ENCODE results near the gene FUBP1.
A peak's percentile ranks its signal among the peaks of the same experiment; 100 is the strongest.
"Not testable (repeated sequence)": the region's sequence is repeated elsewhere in the genome, so short reads cannot be mapped to it uniquely, and the experiment has no call there.

Gene FUBP1

DNA sequence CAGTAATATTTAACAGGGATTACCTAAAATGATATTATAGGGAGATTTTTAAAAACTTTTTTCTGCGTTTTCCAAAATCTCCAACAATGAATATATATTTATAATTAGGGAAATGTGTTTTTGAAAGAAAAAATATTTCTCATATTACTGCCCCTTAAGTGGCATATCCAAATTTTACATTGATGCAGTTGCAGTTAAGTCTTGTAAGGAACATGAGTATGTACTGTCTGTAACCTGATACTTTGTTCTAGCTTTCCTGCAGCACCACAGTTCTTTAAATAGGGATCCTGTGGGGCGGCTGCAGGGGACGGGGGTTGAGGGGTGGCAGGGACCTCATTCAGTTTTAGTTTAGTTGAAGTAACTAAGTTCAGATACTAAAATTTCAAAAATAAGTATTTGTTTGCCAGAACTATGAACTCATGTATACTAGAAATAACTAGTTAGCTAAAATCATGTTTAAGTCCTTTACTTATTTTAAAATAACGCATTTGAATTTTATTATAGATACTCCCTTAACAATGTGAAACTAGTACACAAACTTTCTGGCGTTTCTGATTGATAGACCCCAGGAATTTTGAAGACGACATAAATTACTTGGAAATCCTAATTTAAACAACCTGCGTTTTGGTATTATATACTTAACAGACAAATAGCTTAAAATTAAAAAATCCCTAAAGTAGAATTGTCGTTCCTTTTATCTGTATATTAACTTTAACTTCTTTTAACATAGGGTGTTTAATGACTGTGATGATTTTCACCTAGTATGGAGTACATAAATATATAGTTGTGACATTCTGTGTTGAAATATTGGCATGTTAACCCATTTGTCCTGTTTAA lies 25.2 kb upstream of the FUBP1 start:
- peak; percentile 17 for DNase-seq
- Histone ChIP-seq H3K36me3 (no peaks in the 10 kb centered on the region), H3K9me3 (no peaks in the 10 kb centered on the region), H3K4me1 (no peaks in the 10 kb centered on the region), H3K27me3 (no peaks in the 10 kb centered on the region), H3K4me3 (ENCODE audit: low read depth, low read length) (peak overlapping the region; percentile 62)
- TF ChIP-seq, protein P1, sequence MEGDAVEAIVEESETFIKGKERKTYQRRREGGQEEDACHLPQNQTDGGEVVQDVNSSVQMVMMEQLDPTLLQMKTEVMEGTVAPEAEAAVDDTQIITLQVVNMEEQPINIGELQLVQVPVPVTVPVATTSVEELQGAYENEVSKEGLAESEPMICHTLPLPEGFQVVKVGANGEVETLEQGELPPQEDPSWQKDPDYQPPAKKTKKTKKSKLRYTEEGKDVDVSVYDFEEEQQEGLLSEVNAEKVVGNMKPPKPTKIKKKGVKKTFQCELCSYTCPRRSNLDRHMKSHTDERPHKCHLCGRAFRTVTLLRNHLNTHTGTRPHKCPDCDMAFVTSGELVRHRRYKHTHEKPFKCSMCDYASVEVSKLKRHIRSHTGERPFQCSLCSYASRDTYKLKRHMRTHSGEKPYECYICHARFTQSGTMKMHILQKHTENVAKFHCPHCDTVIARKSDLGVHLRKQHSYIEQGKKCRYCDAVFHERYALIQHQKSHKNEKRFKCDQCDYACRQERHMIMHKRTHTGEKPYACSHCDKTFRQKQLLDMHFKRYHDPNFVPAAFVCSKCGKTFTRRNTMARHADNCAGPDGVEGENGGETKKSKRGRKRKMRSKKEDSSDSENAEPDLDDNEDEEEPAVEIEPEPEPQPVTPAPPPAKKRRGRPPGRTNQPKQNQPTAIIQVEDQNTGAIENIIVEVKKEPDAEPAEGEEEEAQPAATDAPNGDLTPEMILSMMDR (IDR thresholded peaks at IDR 0.05; ENCODE audit: low read depth, low read length), result no peak

- Histone ChIP-seq H3K27me3 (no peaks in the 10 kb centered on the region), H3K4me1 (no peaks in the 10 kb centered on the region), H3K36me3 (no peaks in the 10 kb centered on the region), H3K9me3 (no peaks in the 10 kb centered on the region), H3K4me3 (ENCODE audit: low read depth, low read length) (no peak overlapping the region; the same call in 1 of the 2 replicates)
- TF ChIP-seq, protein P1 (IDR thresholded peaks at IDR 0.05; ENCODE audit: low read depth, low read length), result no peak
- DNase-seq, result no peak
These were observed 24.3 kb upstream of the FUBP1 start for GRCh38 chr1:78003070-78003746.

- not testable (repeated sequence) for H3K27me3 ChIP-seq; H3K4me1 ChIP-seq; H3K36me3 ChIP-seq; H3K9me3 ChIP-seq; DNase-seq; H3K4me3 ChIP-seq (ENCODE audit: low read depth, low read length)
These were observed 21.7 kb upstream of the FUBP1 start for GRCh38 chr1:78000536-78000935.

- TF ChIP-seq, protein P1 (IDR thresholded peaks at IDR 0.05; ENCODE audit: low read depth, low read length), result no peak
- Histone ChIP-seq H3K4me3 (ENCODE audit: low read depth, low read length) (no peak overlapping the region), H3K27me3 (no peaks in the 10 kb centered on the region), H3K36me3 (no peaks in the 10 kb centered on the region), H3K4me1 (no peaks in the 10 kb centered on the region), H3K9me3 (no peaks in the 10 kb centered on the region)
- no peak for DNase-seq
These were observed 17.9 kb upstream of the FUBP1 start for GRCh38 chr1:77996734-77997133.

DNA sequence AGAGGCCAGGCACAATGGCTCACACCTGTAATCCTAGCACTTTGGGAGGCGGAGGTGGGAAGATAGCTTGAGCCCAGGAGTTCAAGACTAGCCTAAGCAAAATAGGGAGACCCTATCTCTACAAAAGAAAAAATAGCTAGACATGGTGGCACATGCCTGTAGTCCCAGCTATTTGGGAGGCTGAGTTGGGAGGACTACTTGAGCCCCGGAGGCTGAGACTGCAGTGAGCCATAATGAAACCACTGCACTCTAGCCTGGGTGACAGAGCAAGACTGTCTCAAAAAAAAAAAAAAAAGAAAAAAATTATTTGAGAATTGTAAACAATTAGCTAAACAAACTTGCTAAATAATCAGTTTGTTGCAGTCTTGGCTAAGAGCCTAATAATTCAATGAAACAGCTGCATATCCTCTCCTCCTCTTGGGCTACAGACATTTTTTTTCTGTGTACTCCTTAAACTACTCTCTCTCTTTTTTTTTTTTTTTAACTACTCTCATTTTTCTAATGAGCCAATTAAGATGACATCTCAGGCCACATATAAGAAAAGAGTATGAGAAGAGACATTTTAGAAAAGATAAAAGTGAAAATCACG lies 15.3 kb upstream of the FUBP1 start:
- TF ChIP-seq, protein P1 (IDR thresholded peaks at IDR 0.05; ENCODE audit: low read depth, low read length), result no peak
- Histone ChIP-seq H3K4me3 (ENCODE audit: low read depth, low read length) (no peak overlapping the region), H3K9me3 (no peaks in the 10 kb centered on the region), H3K36me3 (no peaks in the 10 kb centered on the region), H3K4me1 (no peaks in the 10 kb centered on the region), H3K27me3 (no peaks in the 10 kb centered on the region)
- no peak for DNase-seq

DNA sequence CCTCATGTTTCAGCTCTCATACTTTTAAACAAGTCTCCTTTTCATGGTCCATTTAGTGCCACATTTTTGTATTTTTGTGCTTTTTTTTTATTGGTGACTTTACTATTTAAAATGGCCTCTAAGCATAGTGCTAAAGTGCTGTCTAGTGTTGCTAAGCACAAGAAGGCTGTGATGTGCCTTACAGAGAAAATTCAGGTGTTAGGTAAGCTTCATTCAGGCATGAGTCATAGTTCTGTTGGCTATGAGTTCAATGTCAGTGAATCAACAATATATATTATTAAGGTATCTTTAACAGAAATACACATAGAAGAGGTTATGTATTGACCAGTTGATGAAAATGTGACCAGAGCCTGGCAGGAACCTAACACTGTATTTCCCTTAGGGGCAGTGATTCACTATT lies 12.8 kb upstream of the FUBP1 start:
- H3K4me1 ChIP-seq, result no peaks in the 10 kb centered on the region
- no peaks in the 10 kb centered on the region for H3K27me3 ChIP-seq
- no peak overlapping the region for H3K4me3 ChIP-seq (ENCODE audit: low read depth, low read length)
- TF ChIP-seq, protein P1 (IDR thresholded peaks at IDR 0.05; ENCODE audit: low read depth, low read length), result no peak
- no peaks in the 10 kb centered on the region for H3K36me3 ChIP-seq
- H3K9me3 ChIP-seq, result no peaks in the 10 kb centered on the region
- DNase-seq, result no peak

All from BE2C (cell line).